Measurements from ENCODE around the gene SNAPC2.

The SNAPC2 gene

DNA sequence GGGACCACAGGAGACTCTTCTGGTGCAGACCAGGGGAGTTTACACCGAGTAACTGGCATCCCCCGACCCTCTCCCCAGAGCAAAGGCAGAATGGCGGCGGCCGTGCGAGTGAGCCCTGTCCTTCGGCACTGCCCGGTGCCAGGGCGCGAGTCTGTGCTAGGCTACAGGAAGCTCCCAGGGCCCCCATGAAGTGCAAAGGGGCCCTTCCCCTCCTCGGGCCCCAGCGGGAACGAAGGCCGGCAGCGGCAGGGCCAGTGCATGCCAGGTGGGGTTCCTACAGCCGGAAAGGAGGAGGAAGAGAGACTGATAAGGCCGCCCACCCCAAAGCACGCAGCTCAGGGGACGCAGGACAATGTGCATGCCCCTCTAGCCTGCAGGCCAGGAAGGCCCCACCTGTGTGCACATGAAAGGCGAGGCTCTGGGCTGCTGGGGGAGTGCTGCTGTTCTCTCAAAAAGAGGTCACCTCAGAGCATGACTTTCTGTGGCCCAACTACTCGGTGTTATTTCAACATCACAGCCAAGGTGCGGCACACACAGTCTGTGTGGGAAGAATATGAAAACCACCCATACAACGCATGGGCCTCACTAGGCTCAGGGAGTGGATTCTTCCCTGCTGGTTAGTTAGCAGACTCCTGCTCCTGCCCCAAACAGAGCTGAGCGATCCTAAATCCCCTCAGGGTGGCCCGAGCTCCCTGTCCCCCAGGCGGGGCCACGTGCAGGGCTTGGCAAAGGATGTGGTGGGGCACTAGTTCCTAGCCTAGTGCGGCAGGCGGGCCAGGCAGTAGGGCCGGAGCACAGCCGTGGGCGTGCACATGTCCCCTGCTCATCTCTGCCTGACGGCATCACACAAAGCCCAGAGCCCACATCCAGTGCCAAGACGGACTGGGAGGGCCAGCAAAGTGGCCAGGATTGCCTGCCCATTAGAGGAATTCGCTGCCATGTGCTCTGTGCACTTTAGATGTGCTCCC is 51.7 kb downstream of the SNAPC2 start:
- no peak for DNase-seq
